HL-60 (cell line): ENCODE results near the gene MEF2C.

ENCODE experiments used
- DNase-seq, 2 experiments: peaks; one replicate each; pipeline ENCODE4 v3.0.0-alpha.2; 2010 to 2020; ENCODE audit warnings: low read depth in 1 of 2, low spot score in 1 of 2
- H3K27ac ChIP-seq: fragments of 250-450 bp; sonication (Bioruptor Pico); replicated peaks from 2 replicates; pipeline ENCODE4 v1.5.1; 2020; ENCODE audit warnings: mild to moderate bottlenecking, moderate library complexity
- H3K27me3 ChIP-seq: fragments of 250-450 bp; sonication (Bioruptor Pico); 2 replicates; pipeline ENCODE4 v1.5.1; 2021; ENCODE audit warnings: mild to moderate bottlenecking, moderate library complexity; ENCODE audit not compliant: insufficient read depth, poor library complexity, severe bottlenecking
- H3K4me3 ChIP-seq: replicated peaks from 2 replicates; pipeline ENCODE4 v1.5.1; 2011; ENCODE audit warnings: mild to moderate bottlenecking, control low read depth, low read length; ENCODE audit not compliant: insufficient read depth
- GABPA ChIP-seq: IDR thresholded peaks from 2 replicates; pipeline ENCODE4 v1.6.1; 2012; ENCODE audit warnings: low read depth
- POLR2AphosphoS5 ChIP-seq: IDR thresholded peaks from 2 replicates; pipeline ENCODE4 v1.6.1; 2012; ENCODE audit warnings: low read depth
- SPI1 ChIP-seq: IDR thresholded peaks from 2 replicates; pipeline ENCODE4 v1.6.1; 2012; ENCODE audit warnings: low read depth, mild to moderate bottlenecking, borderline replicate concordance
- TF ChIP-seq, protein P1 (sequence below): IDR thresholded peaks from one replicate; pipeline ENCODE4 v1.5.1; 2011; ENCODE audit warnings: low read length, control low read depth, inconsistent platforms; ENCODE audit not compliant: insufficient read depth
- TF ChIP-seq, protein P2 (sequence below): IDR thresholded peaks from 2 replicates; pipeline ENCODE4 v1.6.1; 2012; ENCODE audit warnings: low read depth; ENCODE audit not compliant: insufficient replicate concordance

The MEF2C gene

DNA sequence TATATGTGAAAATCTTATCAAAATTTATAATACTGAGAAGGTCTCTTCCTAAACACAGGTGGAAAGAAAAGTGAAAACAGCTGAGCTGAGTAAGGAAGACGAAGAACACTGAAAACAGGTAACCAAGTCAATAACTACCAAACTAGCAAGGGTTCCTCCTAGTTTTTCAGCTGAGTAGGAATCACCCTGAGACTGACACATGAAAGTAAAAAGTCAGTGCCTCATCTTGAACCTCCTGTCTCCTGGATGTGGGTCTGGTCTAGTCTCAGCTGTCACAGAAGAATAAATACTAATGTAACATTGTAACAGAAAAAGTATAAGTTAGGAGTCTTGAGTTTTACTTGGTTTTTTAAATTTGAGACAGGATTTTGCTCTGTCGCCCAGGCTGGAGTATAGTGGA lies 121.0 kb downstream of the MEF2C start:
- no peak for DNase-seq
- no peak overlapping the region for H3K27ac ChIP-seq
- no peak overlapping the region for H3K4me3 ChIP-seq
- H3K27me3 ChIP-seq = no peaks in the 10 kb centered on the region
- TF ChIP-seq GABPA (no peak), SPI1 (no peak), POLR2AphosphoS5 (no peak)
- TF ChIP-seq, protein P1, sequence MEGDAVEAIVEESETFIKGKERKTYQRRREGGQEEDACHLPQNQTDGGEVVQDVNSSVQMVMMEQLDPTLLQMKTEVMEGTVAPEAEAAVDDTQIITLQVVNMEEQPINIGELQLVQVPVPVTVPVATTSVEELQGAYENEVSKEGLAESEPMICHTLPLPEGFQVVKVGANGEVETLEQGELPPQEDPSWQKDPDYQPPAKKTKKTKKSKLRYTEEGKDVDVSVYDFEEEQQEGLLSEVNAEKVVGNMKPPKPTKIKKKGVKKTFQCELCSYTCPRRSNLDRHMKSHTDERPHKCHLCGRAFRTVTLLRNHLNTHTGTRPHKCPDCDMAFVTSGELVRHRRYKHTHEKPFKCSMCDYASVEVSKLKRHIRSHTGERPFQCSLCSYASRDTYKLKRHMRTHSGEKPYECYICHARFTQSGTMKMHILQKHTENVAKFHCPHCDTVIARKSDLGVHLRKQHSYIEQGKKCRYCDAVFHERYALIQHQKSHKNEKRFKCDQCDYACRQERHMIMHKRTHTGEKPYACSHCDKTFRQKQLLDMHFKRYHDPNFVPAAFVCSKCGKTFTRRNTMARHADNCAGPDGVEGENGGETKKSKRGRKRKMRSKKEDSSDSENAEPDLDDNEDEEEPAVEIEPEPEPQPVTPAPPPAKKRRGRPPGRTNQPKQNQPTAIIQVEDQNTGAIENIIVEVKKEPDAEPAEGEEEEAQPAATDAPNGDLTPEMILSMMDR = no peak
- TF ChIP-seq, protein P2, sequence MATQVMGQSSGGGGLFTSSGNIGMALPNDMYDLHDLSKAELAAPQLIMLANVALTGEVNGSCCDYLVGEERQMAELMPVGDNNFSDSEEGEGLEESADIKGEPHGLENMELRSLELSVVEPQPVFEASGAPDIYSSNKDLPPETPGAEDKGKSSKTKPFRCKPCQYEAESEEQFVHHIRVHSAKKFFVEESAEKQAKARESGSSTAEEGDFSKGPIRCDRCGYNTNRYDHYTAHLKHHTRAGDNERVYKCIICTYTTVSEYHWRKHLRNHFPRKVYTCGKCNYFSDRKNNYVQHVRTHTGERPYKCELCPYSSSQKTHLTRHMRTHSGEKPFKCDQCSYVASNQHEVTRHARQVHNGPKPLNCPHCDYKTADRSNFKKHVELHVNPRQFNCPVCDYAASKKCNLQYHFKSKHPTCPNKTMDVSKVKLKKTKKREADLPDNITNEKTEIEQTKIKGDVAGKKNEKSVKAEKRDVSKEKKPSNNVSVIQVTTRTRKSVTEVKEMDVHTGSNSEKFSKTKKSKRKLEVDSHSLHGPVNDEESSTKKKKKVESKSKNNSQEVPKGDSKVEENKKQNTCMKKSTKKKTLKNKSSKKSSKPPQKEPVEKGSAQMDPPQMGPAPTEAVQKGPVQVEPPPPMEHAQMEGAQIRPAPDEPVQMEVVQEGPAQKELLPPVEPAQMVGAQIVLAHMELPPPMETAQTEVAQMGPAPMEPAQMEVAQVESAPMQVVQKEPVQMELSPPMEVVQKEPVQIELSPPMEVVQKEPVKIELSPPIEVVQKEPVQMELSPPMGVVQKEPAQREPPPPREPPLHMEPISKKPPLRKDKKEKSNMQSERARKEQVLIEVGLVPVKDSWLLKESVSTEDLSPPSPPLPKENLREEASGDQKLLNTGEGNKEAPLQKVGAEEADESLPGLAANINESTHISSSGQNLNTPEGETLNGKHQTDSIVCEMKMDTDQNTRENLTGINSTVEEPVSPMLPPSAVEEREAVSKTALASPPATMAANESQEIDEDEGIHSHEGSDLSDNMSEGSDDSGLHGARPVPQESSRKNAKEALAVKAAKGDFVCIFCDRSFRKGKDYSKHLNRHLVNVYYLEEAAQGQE = no peak

DNA sequence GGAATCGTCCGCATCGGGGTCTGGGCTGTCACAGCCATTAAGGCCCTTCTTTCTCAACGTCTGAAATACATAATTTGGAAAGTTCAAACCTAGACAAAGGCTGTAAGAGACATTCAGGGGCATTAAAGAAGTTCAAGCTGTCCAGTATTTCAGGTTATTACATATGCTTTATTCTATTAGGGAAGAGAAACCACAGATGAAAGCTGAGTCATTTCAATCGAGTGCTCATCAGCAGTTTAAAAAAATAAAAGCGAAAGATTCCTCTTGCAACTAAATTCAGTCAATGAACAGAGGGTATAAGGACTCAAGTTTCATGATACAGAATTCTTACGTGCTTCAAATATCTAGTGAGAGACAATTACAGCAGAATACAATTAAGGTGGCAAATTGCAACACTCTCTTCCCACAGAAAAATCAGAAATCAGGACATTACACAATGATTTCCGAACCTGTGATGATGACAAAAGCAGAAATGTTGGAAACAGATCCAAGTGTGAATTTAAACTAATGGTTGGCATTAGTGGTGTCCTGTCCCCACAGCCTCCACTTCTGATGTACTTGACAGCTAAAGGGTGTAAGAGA lies 121.6 kb downstream of the MEF2C start:
- H3K27me3 ChIP-seq = no peaks in the 10 kb centered on the region
- H3K4me3 ChIP-seq = no peak overlapping the region
- DNase-seq = no peak
- no peak overlapping the region for H3K27ac ChIP-seq
- TF ChIP-seq, protein P1 = no peak
- TF ChIP-seq POLR2AphosphoS5 = no peak

DNA sequence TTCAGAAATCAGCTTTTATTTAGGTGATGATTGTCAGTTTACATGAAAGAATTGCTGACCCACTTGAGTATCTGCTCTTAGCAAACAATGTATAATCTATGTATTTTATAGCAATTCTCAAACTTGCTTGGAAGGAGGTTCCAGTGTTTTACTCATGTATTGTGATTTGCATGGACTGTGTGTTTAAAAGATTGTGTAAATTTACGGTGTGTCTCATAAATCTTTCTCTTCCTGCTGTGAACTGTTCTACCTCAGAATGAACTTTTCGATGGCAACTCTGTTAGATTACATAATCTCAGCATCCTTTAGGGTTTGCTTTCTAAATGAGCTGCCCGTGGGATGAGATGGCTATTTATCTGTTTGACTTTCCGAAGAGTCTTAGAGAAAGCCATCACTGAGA lies 122.5 kb downstream of the MEF2C start:
- no peak overlapping the region for H3K27ac ChIP-seq
- no peaks in the 10 kb centered on the region for H3K27me3 ChIP-seq
- H3K4me3 ChIP-seq = no peak overlapping the region
- no peak for TF ChIP-seq POLR2AphosphoS5
- no peak for DNase-seq

DNA sequence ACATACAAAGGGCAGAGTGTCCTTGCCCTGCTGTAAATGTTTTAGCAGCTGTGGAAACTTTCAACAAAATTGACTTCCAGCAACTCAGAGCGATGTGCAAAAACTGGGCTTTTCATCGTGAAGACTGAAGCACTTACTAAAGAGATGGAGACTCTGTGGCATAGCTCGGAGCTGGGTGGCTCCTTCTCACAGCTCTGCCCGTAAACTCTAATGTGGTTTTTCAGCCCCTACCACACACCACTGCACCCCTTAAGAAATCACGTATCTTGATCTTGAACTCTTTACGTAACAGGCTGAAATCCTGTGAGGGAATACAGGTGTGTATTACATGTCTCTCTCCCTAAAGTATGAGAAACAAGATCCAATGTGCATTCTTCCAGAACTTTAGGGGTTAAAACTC lies 124.4 kb downstream of the MEF2C start:
- TF ChIP-seq GABPA (no peak), SPI1 (no peak), POLR2AphosphoS5 (no peak)
- TF ChIP-seq, protein P2 = no peak
- Histone ChIP-seq H3K4me3 (no peak overlapping the region), H3K27ac (no peak overlapping the region), H3K27me3 (no peaks in the 10 kb centered on the region)
- DNase-seq = no peak

DNA sequence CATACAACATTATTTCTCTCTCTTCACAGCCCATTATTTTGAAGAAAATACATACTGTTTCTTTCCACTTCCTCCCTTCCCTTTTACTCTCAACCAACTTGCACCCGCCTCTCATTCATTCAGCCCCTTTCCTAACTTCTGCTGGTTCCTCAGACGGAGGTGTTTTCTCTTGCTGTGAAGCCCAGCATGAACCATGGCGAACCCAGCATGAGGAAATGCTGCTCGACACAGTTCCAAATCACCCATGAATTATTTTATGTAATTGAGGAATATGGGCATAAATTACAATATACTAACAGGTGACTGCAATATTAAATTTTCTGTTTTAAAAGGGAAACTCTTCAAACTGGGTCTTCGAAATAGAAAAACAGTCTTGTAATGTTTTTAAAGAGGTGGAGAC lies 124.8 kb downstream of the MEF2C start:
- H3K27me3 ChIP-seq = no peaks in the 10 kb centered on the region
- no peak overlapping the region for H3K27ac ChIP-seq
- no peak overlapping the region for H3K4me3 ChIP-seq
- TF ChIP-seq POLR2AphosphoS5 (no peak), GABPA (no peak), SPI1 (no peak)
- TF ChIP-seq, protein P1 = no peak
- TF ChIP-seq, protein P2 = no peak
- no peak for DNase-seq
